GM21576 (cell line): Measurements from ENCODE around the gene PTPRD.

ENCODE experiments used
- ATAC-seq: cut with Tn5 transposase; IDR thresholded peaks from one replicate; pipeline ENCODE4 v1.9.1; 2021; ENCODE audit warnings: mild to moderate bottlenecking, moderate library complexity; ENCODE audit not compliant: unreplicated experiment

PTPRD gene

GRCh38 chr9:8382777-8383527, 2229.8 kb downstream of the PTPRD start:
- ATAC-seq = no peak

DNA sequence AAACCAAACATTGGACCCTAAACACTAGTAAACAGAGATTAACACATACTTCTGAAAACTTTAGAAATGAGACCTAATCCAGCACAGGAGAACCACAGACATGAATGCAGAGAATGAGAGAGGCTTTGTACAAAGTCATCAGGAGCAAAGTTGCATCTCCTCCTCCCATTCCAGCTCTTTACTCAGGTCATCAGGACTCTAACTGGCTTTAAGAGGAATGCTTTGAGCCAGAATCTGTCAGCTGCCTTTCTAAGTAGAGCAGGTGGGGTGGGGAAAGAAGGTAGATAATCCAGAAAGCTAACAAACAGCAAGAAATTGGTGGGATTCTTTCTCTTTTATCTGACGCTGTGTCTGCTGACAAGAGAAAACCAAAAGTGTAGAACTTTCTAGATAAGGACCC, 2230.5 kb downstream of the PTPRD start:
- no peak for ATAC-seq

DNA sequence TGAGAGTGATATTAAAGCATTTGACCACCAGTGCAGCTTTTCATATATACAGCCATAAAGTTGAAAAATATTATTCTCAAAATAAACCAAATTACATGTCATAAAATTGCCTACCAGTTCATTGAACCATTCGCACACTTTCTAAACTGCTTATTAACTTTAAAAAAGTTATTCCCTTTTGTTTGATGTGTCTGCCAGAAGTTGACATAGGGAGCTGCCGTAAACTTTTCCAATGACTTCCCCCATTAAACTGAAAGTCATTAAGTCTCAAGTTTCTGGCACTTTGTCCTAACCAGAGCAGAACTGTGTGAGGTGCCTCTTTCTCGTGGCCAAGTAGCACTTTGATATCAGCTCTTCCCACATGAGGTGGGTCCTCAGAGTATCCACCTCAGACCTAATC, 2231.2 kb downstream of the PTPRD start:
- no peak for ATAC-seq

DNA sequence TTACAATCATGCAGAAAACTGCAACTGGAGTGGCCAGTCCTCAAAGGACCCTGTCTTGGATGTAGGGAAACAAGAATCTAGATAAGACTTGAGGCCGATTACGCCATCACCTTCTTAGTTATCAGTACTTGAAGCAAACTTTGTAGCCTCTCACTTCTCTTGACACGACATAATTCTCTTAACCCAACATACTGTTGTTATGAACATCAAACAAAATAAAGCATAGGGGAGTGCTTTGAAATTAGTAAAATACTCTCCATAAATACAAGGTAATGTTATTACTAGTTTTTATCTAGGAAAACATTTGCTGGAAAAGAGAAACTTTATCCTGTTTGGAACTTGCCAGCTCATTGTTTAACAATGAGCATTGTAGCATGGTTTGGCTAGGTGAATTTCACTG, 2238.3 kb downstream of the PTPRD start:
- ATAC-seq = no peak

DNA sequence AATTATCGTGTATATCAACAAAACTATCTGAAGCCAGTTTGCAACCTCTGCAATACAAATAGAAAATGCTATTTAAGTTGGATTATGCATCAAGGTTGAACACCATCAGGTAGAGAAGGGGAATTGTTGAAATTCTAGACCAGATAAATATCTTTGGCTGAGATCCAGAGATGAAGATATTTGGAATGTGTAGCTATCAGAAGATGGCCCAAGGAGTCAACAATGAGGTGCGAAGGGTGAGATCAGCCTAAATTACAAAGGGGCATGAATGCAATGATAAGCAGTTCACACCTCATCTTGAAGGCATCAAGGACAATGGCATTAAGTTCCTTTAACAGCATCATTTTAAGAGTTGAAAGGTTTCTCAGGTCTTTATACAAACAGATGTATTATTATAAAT, 2241.1 kb downstream of the PTPRD start:
- ATAC-seq = no peak

DNA sequence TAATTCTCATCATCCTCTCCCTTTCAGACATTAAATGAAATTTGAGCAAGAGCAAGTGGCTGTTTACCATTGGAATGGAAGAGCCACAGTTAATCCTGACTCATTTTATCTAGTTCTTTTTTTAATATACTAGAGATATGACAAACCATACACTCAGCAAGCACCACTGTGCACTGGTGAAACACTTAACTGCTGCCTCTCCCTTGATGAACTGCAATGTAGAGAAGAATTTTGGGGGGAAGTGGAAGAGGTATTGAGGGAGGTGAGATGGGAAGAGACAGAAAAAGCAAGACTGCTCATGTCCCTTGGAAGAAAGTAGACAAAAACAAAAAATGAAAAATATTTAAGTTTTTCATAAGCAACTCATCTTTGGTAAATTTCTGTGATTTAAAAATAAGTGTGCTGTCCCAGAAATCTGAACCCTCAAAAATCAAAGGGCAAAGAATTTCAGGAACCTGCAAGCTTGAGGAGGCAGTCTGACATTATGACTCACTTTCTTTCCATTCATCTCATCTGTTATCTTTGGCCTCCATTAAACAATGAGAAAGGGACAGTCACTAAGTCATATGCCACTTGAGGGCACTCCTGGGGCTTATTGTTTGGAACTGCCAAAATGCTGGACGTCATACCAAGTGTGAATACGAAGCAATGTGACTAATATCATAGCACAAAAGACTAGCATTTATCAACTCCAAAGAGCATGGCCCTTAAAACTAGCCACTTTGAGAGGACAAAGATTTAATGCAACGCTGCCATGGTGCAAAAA, 2246.5 kb downstream of the PTPRD start:
- no peak for ATAC-seq

- ATAC-seq = no peak
Observed at GRCh38 chr9:8365466-8366160, 2247.2 kb downstream of the PTPRD start.

DNA sequence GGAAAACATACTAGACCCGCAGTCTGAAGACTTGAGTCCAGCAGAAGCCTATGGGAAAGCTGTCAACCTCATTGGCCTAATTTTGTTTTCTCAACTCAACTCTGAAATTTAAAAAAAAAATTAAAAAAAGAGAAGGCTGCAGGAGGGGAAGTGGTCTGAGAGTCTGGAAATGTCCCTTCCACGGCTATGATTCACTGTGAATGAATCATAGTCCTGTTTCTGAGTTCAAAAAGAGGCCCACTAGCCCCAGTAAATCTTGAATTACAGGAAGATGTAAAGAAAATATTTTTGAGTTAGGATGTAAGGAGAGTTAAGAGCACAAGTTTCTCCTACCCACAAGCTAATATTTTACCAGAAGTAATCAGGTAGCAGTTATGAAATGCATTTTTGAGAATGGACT, 2247.8 kb downstream of the PTPRD start:
- no peak for ATAC-seq

GRCh38 chr9:8364026-8364752, 2248.6 kb downstream of the PTPRD start:
- no peak for ATAC-seq

DNA sequence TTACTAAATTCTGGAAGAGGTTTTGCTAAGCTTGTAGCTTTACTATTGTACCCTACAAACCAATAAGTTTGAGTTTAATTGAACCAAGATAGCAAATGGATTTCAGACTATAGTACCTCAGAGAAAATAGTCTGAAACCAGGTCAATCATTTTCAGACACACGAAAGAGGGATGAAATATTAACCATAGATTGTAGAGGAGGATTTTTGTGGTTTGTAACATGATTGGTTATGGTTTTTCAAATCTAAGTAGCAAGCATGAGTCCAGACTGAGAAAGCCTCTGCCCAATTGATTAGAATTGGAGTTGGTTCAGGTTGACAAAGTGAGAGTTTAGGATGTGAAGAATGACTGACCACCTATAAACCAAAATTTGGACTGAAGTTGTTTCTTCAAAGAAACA, 2250.6 kb downstream of the PTPRD start:
- ATAC-seq = no peak

GRCh38 chr9:8361364-8361763, 2251.4 kb downstream of the PTPRD start:
- no peak for ATAC-seq

- ATAC-seq = no peak
Observed at GRCh38 chr9:8356406-8356805, 2256.4 kb downstream of the PTPRD start.

GRCh38 chr9:8351436-8351835, 2261.4 kb downstream of the PTPRD start:
- ATAC-seq = no peak

DNA sequence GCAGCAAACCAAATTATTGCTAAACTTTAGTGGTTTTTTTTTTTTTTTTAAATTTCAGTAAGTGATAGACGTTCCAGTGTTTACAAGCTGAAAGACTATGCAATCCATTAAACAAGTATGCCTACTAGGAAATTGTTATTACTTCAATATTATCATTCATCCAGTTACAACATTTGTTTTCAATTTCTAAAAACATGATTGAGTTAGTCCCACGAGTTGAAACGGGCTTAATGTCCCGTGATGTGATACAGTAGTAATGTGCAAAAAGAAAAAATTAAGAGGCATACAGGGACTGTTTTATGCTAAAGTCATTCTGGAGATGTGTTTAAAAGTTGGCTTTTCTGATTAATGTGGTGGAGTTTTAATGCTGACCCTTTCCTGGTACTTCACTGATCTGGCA, 2262.9 kb downstream of the PTPRD start:
- no peak for ATAC-seq

DNA sequence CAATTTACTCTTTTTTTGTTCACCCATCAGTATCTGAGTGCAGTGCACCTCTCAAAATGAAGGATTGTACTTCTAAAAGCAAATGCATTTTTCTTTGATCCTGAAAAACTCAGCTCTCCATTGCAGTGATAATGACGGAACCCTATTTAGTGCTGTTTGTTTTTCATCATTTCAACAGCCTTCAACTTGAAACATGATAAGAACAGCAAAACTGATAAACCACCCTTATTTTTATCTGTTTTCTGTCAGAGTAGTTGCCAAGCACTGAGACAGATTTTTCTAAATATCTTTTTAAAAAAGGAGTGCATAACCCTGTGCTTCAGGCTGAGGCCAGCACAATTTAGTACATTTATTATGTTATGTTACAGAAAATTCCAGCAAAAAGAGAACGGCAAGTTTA, 2263.4 kb downstream of the PTPRD start:
- no peak for ATAC-seq

DNA sequence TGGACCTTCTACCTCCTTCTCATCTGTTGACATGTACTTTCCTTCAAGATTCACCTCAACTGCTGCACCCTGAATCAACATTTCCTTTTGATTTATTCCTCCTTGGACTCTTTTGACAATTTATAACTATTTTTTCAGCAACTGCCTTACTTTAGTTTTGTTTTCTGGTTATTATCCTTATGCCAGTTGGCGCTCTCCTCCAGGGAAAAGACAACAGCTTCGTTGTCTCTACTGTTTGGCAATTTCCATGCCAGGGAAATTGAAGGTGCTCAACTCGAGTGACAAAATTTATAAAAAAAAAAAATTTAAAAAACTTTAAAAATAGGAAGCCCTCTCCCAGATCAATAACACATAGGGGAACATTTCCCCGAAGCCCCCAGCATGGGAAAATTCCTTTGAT, 2264.0 kb downstream of the PTPRD start:
- ATAC-seq = no peak

DNA sequence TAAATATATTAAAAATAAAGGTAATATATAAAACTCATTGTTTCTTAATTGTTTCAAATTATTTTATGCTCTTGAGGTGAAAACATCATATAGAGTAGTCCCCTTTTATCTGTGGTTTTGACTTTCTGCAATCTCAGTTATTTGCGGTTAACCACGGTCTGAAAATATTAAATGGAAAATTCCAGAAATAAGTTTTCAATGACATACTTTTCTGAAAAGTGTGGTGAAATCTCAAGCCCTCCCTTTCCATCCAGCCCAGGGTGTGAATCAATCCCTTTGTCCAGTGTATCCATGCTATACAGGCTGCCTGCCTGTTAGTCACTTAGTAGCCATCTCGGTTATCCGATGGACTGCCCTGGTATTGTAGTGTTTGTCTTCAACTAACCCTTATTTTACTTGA, 2266.5 kb downstream of the PTPRD start:
- ATAC-seq = no peak

DNA sequence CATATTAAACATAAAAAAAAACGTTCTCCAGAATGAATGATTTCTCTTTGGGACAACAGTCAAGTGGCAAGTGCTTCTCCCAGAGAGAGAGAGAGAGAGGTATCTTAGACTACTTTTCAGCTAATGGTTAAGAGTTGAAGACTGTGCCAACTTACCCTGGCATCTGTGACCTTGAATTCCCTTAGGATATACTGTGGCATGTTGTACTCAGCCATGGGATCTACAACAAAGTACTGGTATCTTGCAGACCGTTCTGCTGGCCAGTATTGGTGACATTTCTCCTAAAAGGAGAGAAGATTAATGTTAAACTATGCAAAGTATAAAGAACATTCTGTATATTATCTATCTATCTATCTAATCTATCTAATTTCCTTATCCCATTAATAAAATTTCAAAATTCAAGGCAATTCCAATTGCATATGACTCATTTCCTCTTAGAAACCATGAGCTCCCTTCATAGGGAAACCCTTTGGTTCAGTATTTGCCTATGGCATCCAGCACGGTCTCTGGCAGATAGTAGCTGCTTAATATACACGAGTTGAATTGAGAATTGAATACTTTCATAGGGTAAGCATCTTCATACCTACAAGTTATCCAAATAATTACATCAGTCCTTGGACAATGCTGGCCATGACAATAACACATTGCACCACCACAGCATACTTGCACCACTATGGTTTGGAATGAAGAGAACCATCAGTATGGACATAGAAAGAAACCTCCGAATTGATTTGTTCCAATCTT, 2273.9 kb downstream of the PTPRD start:
- no peak for ATAC-seq

DNA sequence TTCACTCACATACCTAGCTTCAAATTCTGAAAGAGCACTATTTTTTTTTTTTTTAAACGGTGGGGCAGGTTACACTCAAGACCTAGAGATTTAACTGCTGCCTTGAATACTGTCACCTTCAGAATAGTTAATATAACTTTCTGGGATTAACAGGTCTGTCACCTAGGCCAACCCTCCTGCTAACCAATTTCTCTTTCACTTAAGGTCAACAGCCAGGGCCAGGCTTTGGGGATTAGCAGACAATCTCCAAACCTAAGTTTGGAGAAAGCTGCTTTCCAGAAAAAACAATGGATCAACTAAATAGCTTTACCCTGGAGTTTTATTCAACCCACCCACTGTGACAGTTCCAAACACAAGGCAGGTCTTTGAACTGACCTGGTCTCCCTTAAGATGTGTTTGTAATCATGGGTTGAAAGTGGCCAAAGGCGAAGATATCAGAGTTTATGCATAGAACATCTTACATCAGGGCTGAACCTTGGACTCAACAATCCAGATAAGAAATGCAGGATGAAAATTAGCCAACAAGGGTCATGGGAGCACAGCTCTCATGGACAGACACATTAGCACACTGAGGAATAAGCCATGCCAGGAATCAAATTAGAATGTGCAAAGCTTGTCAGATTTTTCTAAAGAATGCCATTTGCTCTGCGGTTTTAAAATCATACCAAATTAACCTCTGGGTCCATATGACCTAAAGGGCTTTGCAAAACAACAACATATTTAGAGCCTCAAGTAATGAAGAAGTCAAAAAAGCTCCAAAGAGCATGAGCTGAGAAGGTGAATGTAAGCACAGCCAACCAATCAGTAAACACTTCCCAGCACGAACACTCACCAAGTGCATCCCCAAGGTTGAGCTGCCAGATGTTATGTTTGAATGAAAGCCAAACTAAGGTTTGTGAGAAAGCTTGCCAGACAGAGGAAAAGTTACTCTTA, 2274.7 kb downstream of the PTPRD start:
- no peak for ATAC-seq
